Activated T-helper 1 cell treated with Interleukin-2 at 50 U/mL for 16 hours (primary cell): ENCODE data around the gene DOCK9.

Experiments
- DNase-seq: peaks from one replicate; pipeline ENCODE4 v3.0.0-alpha.2; 2020; ENCODE audit warnings: low read depth

DOCK9 gene

GRCh38 chr13:98795220-98795619 lies 182.6 kb downstream of the DOCK9 start:
- DNase-seq = no peak

GRCh38 chr13:98794498-98794897 lies 183.4 kb downstream of the DOCK9 start:
- no peak for DNase-seq

GRCh38 chr13:98792785-98793495 lies 184.9 kb downstream of the DOCK9 start:
- DNase-seq = no peak

- DNase-seq = no peak
Measured at GRCh38 chr13:98792321-98792720, 185.5 kb downstream of the DOCK9 start.

DNA sequence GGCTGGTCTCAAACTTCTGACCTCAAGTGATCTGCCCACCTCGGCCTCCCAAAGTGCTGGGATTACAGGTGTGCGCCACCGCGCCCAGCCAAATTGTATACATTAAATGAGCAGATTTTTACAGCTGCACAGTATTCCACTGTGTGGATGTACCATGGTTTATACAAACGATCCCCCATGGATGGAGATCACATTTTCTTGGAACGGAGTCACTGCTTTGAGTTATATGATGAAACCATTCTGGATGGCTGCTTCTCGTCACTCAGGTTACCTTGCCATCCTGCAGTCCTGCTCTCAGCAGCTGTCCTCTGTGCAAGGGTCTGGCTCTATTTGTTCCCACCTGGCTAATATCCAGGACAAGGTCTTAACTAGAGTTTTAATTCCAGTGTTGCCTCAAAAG lies 186.3 kb downstream of the DOCK9 start:
- DNase-seq = no peak

- DNase-seq = no peak
Measured at GRCh38 chr13:98787996-98788395, 189.9 kb downstream of the DOCK9 start.

GRCh38 chr13:98787173-98787572 lies 190.7 kb downstream of the DOCK9 start:
- DNase-seq = no peak

GRCh38 chr13:98786023-98786422 lies 191.8 kb downstream of the DOCK9 start:
- no peak for DNase-seq

GRCh38 chr13:98785405-98785804 lies 192.5 kb downstream of the DOCK9 start:
- no peak for DNase-seq

DNA sequence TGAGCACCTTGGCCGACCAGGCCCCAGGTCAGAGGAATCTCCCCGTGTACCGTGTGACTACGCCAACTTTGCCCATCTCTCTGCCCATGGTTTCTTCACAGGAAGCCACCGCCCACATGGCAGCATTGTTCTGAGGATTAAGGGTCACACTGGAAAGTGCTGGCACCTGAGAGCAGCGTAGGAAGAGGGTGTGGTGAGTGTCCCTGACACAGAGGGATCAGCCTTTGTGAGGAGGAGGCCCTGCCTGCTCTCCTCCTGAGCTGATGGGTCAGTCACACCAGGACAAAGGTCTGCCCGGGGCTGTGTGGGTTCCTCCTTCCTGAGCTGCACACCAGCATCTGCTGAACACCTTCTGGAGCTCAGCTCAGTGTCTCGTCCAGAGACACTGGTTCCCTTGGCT lies 193.2 kb downstream of the DOCK9 start:
- DNase-seq = no peak

DNA sequence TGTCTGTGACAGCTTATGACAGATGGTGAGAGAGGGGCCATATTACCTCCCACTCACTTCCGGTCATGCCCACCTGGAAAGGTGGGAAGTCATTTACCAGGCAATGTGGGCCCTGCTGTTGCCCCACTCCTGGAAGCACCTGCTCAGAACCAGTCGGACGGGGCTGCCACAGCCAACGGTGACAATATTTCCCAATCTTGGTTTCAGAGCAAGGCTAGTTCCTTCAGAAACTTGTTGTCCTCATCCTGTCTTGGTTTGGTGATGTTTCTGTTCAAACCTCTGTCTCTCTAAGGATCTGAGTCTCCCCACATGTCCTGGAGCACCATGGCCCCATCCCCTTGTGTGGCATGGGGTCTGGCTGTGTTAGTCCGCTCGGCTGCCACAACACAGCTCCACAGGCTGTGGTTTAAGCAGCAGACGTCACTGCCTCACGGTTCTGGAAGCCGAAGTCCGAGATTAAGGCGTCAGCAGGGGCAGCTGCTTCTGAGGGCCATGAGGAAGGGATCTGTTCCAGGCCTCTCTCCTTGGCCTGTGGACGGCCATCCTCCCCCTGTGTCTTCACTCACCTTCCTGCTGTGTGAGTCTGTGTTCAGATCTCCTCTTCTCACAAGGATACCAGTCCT lies 193.9 kb downstream of the DOCK9 start:
- DNase-seq = no peak

DNA sequence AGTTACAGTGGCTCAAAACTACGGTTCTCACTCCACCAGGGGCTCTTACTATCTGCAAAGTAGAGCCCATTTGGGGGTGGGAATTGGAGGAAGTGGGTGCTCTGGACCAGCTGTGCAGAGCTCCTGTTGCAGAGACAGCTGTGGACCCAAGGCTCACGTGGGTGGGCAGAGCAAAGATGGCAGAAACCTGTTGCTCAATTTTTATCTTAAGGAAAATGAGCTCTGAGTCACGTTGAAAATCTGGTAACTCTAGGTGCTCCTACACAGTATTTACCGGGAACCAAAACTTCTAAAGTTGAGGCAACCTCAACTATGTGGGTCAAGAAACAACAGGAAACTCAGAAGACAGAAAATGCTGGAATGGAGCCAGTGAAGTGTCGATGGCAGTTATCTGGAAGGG lies 195.2 kb downstream of the DOCK9 start:
- DNase-seq = no peak

- DNase-seq = no peak
Measured at GRCh38 chr13:98781905-98782304, 196.0 kb downstream of the DOCK9 start.

GRCh38 chr13:98781470-98781869 lies 196.4 kb downstream of the DOCK9 start:
- DNase-seq = no peak

DNA sequence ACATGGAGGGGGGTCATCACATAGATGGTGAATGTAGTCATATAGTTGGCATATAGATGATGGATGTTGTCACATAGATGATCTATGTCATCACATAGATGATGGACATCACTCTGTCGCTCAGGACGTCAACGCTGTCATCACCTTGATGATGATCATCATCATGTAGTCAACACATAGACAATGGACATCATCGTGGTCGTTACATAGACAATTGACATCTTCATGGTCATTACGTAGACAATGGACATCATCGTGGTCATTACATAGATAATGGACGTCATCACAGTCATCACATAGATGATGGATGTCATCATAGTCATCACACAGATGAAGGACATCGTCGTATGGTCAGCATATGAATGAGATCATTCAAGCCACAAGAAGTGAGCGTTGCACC lies 196.8 kb downstream of the DOCK9 start:
- no peak for DNase-seq

DNA sequence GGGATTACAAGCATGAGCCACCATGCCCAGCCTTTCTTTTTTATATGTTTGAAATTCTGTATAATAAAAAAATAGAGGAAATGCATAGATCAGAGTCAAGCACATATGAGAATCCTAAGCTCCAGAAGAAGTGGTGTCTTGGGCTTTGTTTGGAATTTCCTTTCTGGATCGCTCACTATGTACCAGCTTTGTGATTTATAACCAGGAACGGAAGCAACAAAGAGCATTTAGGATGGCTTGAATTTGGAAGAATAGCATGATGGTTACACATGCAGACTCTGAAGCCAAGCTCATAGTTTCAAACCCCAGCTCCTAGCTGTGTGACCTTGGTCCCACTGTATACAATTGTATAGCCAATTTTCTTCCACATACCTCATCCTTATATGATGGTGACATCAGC lies 197.4 kb downstream of the DOCK9 start:
- DNase-seq = no peak

DNA sequence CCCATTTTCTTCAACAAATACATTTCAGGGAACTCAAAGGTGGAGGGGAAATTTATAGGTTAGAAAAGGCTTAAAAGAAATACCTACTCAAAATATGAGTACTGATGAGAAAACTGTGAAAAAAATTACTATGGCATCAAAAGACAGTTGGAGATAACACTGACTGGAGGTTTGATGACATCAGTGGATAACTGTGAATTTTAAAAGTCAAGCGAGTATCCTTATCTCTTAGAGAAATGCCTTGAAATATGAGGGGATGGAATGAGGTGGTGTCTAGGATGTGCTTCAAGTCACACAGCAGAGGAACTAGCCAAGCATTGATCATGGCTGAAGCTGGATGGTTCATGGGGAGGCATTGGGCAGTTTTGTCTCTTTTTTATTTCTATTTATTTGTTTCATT lies 198.2 kb downstream of the DOCK9 start:
- no peak for DNase-seq

DNA sequence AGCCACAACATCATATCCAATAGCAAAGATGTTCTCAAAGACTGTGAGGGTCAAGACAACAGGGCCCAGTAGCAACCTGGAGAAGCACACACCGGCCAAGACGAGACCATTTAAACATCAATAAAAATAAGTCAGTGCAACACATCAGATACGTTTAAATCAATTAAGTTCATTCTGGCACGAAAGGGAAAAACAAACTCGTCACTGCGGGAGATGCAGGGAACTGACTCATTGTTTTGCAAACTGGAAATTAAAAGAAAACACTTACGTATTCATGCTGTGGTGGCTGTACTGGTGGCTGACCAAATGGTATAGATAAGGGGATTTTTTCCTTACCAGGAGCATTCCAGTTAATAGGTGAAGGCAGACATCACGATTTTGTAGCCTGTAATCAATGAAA lies 199.1 kb downstream of the DOCK9 start:
- no peak for DNase-seq

DNA sequence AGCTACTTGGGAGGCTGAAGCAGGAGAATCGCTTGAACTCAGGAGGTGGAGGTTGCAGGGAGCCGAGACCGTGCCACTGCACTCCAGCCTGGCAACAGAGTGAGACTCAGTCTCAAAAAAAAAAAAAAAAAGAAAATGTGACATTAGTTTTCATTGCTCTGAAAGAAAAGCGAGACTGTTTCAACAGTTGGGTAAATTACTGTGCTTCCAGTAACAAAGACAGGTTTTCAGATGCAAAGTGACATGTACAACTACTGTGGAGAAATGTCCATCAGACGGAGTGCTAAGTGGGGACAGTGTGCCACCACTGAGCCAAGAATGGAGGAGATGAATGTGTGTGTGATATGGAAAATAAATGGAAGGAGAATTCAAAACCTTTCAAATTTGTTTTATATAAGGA lies 201.2 kb downstream of the DOCK9 start:
- no peak for DNase-seq

DNA sequence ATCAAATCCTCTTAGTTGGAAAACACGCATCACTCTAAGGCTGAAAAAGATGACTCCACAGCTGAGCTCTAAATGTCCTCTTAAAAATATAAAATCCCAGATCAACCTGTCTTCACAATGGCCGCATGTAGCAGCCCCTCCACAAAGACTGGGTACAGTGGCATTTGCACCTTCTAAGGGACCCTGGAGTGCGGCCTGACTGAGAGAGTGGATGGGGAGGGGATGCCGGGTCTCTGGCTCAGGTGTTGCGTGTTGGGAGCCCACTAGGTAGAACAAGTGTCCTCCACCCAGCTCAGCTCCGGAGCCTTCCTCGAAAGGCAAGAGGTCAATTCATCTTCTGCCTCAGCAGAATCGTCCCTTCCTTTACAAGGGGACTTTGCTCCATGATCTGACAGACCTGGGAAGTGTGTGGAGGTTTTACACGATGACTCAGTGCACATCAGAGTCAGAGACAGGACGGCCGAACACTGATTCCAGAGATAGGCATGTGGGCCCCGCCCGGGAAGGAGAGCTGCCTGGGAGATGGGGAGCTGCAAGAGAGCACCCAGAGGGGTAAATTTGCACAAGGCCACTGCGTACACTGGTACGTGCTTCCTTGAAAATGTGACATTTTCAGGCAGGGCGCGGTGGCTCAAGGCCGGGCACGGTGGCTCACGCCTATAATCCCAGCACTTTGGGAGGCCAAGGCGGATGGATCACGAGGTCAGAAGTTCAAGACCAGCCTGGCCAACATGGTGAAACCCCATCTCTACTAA lies 201.8 kb downstream of the DOCK9 start:
- DNase-seq = no peak

GRCh38 chr13:98775386-98775785 lies 202.5 kb downstream of the DOCK9 start:
- no peak for DNase-seq

DNA sequence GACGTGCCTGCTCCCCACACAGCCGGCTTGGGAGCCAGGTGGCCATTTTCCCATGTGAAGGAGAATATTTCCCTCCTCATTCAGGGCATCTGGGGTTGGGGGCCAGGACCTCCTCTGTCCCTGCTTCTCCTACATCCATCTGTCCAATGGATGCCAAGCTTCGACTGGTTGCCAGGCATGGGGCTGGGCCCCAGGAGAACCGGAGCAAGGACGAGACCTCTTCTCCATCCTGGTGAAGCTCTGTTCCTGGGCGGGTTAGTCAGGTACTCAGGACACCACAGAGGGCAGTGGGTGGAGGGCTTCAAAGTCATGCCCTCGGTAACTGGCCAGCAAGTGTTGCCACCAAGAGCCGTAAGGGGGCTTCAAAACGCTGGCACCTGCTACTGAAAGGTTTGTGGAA lies 203.1 kb downstream of the DOCK9 start:
- no peak for DNase-seq

GRCh38 chr13:98773921-98774320 lies 203.9 kb downstream of the DOCK9 start:
- DNase-seq = no peak
